NCI-H526 treated with DMSO at 0.1 percent for 48 hours (cell line): ENCODE data around the gene HSF4.
"Not testable (repeated sequence)": the region's sequence is repeated elsewhere in the genome, so short reads cannot be mapped to it uniquely, and the experiment has no call there.

Experiments
- DNase-seq: peaks from one replicate; lab custom pipeline; 2025; lab: John Stamatoyannopoulos, UW

Gene HSF4, protein sequence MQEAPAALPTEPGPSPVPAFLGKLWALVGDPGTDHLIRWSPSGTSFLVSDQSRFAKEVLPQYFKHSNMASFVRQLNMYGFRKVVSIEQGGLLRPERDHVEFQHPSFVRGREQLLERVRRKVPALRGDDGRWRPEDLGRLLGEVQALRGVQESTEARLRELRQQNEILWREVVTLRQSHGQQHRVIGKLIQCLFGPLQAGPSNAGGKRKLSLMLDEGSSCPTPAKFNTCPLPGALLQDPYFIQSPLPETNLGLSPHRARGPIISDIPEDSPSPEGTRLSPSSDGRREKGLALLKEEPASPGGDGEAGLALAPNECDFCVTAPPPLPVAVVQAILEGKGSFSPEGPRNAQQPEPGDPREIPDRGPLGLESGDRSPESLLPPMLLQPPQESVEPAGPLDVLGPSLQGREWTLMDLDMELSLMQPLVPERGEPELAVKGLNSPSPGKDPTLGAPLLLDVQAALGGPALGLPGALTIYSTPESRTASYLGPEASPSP

DNA sequence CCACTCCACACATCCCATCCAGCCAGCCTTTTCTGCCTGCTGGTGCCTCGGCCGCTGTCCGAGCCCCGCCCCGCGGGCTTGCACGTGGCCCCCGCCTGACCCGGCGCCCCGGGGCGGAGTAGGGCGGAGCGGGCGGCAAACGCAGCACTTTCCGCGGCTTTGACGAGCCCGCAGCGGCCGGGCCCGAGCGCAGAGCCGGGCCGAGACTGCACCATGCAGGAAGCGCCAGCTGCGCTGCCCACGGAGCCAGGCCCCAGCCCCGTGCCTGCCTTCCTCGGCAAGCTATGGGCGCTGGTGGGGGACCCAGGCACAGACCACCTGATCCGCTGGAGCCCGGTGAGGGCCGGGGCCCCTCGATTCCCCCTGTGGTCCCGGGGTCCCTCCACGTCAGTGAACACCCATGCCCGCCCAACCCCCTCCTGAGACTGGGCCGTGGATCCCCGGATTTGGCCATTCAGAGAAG is at the start of gene HSF4:
Gene HSF4, plus strand, starts transcription at position 147 of the 463 bp plus-strand sequence. Its CDS starts 67 bp downstream, at position 214.
- DNase-seq, result no peak

DNA sequence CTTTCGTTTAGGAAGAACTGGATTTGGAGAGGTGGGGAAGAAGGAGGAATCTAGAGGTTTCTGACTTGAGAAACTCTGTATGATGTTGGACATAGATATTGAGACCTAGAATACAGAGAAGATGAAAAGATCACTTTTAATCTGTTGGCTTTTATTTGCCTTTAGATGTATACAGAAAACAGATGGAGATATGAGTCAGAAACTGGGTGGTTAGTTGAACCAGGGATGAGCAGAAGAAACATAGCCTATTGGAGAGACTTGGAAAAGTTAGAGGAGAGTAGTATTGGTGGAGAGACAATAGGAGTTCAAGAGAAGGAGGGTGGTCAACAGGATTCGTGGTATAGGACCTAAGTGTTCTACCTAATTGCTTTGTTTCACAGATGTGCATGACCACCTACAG is 49.8 kb upstream of the HSF4 start:
- no peak for DNase-seq

DNA sequence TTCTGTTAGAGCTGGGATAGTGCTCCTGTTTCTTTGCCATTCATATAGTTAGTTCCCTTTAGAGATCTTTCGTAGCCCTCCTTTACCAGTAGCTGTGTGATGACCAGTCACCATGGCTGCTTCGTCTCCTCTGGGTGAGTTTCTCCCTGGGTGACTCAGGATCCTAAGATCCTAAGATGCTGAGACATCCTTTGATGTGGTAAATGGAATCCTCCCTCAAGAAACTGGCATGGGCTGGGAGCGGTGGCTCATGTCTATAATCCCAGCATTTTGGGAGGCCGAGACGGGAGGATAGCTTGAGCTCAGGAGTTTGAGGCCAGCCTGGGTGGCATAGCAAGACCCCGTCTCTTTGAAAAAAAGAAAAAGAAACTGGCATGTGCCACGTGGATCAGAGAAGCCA is 48.9 kb upstream of the HSF4 start:
- no peak for DNase-seq

DNA sequence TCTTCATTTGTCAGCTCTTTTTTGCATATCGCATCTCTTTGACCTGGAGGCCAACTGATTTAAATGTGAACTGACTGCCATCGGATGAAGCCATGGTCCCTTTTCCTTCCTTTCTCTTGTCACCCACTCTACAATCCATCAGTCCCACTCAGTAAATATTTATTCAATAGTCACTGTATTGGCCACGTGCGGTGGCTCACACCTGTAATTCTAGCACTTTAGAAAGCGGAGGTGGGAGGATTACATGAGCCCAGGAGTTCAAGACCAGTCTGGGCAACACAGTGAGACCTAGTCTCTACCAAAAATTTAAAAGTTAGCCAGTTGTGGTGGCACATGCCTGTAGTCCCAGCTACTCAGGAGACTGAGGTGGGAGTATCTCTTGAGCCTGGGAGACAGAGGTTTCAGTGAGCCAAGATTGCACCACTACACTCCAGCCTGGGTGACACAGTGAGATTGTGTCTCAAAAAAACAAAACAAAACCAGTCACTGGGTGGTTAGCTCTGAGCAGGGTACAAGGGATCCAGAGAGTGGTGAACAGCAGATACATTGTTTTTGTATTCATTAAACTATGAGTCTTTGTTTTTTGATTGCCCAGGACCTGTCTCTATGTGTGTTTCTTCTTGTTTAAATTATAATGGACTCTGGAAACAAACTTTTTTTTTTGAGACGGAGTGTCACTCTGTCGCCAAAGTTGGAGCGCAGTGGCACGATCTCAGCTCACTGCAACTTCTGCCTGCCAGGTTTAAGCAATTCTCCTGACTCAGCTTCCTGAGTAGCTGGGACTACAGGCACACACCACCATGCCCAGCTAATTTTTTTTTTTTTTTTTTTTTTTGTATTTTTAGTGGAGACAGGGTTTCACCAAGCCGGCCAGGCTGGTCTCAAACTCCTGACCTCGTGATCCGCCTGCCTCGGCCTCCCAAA is 47.9 kb upstream of the HSF4 start:
- no peak for DNase-seq

DNA sequence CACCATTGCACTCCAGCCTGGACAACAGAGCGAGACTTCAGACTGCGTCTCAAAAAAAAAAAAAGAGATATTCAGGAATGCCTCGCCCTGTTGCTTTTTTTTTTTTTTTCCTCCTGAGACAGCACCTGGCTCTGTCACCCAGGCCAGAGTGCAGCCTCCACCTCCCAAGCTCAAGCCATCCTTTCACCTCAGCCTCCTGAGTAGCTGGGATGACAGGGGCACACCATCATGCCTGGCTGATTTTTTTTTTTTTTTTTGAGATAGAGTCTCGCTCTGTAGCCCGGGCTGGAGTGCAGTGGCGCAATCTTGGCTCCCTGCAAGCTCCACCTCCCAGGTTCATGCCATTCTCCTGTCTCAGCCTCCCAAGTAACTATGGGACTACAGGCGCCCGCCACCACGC is 46.8 kb upstream of the HSF4 start:
- DNase-seq, result no peak

DNA sequence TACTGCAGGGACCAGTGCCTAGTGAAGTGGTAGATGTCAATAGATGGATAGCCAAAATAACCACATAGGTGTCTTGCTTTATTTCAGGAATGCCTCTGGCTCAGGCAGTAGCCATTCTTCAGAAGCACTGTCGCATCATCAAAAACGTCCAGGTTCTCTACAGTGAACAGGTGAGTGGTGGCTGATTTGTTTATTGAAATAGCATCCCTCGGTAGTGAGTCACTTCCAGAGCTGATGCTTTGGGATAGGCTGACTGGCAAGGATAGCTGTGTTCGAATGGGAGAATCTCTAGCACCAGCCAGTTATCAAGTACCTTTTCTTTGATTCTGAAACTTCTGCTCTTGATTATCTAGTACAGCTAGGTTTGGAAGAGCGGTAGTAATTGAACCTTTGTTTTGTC is 44.5 kb upstream of the HSF4 start:
- DNase-seq, result no peak

DNA sequence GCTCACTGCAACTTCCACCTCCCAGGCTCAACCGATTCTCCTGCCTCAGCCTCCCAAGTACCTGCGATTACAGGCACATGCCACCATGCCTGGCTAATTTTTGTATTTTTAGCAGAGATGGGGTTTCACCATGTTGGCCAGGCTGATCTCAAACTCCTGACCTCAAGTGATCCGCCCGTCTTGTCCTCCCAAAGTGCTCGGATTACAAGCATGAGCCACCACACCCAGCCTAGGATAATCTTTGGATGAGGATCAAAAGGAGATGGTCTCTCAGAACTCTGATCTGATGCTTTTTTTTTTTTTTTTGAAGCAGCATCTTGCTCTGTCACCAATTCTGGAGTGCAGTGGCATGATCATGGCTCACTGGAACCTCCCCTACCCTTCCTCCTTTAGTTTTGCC is 41.7 kb upstream of the HSF4 start:
- DNase-seq, result not testable (repeated sequence)

DNA sequence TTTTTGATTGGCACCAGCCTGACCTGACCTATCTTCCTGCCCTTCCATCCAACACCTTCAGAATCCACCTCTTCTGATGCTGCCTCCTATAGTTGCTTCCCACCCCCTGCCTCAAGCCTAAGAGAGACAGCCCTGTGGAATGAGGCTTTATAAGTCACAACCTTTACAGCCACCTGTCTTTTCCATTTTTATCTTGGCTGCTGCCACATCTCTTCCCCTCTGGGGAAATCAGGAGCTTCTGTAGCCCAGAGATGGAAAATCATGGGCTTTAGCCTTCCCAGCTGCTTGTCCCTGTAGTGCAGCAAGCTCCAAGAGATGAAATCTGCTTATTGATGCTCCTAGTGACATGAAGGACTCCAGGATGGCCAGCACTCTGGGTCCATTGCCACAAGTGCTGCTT is 36.1 kb upstream of the HSF4 start:
- no peak for DNase-seq

DNA sequence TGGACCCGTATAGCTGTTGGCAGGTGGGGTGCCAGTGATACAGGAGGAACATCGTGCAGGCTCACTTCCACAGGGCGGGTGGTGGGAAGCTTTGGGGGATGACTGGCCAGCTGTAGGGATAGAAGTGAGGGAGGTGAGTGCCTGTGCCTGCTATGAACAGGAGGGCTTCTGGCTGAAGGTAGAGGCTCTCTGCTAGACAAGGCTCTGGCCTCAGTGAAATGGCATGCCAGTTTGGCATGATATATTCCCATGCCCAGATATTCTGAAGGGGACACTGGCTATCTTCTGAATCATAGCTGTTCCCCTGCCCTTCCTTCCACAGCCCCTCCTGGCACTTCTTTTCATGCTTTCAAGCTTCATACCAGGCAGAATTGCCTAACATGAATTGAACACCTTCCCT is 35.7 kb upstream of the HSF4 start:
- no peak for DNase-seq

DNA sequence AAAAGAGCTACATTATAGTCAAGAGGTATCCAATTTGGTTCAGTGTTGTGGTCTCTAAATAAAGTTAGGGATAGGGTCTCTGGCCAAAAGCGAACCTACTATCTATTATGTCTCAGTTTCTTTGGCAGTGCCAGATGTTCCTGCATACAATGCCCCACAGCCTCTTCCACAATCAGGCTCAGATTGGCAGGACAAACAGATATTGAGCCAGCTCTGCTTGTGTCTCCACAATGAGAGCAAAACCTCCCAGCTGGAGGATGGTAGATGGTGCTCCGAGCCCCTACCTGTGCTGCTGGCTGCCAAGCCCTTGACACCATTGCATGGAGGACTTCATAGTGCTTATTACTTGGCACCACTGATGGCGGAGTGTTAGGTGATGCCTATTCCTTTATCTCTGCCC is 35.1 kb upstream of the HSF4 start:
- no peak for DNase-seq

DNA sequence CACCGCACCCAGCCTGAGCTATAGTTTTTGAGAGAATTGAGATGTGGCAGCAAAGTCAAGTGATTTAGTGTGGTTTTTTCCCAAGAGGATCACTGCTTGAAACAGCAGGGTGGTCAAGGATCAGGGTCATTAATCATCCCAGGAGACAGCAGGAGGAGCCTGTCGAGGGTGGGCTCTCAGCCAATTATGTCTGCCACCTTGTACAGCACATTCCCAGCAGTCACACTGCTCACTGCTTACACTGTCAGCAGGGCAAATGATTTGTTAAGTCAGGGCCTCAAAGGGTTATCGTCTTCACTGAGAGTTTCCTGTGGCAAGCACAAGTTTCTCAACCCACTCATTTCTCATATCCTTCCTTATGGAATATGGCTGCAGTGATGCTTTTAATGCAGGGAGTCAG is 26.9 kb upstream of the HSF4 start:
- DNase-seq, result no peak

DNA sequence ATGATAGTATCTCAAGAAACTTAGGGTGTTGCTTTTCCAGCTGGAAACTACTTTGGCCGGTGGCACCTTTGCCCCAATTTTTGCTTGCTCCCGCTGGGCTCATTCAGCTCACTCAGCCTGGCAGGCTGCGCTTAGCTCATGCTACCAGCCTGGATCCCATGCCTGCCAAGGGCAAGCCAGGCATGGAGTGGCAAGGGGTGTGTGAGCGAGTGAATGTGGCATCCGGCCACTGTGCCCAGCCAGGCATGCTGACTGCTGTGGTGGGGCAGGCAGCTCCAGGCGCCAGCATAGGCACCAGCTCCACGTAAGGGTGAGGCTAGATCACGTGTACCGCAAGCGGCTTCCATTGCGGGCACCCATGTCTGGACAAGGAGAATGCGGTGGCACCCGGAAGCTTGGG is 23.2 kb upstream of the HSF4 start:
- DNase-seq, result no peak

DNA sequence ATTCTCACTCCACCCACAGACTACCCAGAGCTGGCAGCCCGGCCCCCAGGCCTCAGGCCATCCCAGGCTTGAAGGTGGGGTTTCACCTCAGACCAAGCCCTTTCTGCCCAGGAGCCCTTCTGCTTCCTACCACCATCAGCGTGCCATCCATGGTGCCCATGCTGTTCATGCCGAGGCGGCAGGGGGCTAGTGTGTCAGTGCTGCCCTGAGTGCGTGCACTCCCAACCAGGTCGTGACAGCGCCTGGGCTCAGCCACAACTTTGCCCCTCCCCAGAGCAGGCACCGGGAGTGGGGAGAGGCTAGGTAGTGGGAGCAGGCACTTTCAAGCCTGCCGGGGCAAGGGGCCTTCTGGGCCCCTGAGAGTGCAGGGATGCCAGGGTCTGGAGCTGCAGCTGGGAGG is 22.2 kb upstream of the HSF4 start:
- no peak for DNase-seq

DNA sequence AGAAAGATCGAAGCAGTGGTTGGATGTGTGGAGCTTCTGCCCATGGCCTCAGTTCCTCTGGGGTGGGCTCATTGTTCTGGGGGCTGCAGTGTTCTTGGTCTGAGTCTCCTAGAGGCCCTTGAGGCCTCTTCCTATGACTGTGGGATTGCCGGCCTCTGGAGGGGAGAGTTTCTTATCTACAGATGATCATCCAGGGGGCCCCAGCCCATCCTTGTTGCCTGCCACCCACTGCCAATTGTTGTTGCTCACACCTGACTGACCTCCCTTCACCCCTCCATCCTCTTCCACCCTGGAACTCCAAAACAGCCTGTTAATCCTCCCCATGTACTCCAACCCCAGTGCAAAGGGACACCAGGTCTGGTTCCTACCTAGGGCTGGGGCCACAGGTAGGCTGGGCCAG is 19.6 kb upstream of the HSF4 start:
- no peak for DNase-seq

DNA sequence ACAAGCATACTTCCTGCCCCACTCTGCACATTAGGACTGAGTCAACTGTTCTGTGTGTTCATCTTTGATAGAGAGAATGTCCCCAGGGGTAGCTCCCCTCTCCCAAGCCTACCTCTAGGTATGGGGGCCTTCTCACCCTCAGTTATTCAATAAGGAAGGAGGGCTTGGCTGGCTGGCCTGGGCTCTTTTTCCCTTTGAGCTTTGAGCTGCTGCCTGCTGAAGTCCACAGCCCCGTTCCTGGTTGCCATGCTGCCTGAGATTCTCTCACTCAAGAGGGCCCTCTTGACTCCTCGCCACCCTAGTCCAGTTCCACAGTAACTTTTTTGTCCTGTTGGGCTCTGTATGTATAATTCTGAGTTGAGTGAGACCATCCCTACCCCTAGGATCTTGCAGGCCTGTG is 18.8 kb upstream of the HSF4 start:
- no peak for DNase-seq

DNA sequence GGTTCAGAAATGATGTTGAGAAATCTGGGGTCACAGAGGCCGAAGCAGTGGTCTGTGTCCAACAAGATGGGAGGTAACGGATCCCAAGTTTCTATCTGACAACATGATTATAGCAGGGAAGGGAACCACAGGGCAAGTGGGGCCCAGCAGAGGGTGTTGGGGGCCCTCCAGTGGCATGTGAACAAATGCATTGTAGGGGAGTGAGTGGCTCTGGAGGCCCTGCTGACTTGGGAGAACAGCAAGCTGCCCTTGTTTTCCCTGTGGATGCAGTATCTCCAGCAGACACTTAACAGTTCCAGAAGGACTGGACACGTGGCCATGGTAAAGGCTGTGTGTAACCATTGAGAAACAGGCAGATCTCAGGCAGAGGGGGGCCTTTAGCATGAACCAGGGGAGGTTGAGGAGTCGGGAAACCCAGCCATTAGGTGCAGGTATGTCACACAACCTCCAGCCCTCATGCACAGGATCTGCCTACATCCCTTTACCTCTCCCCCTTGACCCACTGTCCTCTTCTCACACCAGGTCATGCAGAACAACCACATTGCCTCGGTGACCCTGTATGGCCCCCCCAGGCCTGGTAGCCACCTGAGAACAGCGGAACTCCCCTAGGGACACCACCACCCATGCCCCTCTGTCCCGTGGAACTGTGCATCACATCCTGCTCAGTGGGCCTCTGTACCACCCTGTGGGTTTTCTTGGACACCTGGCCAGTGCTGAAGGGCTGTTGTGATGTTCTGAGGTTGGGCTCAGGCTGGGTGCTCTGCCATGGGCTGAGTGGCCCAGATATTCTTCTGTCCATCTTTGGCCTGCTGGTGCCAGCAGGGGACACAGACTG is 17.8 kb upstream of the HSF4 start:
- DNase-seq, result no peak

DNA sequence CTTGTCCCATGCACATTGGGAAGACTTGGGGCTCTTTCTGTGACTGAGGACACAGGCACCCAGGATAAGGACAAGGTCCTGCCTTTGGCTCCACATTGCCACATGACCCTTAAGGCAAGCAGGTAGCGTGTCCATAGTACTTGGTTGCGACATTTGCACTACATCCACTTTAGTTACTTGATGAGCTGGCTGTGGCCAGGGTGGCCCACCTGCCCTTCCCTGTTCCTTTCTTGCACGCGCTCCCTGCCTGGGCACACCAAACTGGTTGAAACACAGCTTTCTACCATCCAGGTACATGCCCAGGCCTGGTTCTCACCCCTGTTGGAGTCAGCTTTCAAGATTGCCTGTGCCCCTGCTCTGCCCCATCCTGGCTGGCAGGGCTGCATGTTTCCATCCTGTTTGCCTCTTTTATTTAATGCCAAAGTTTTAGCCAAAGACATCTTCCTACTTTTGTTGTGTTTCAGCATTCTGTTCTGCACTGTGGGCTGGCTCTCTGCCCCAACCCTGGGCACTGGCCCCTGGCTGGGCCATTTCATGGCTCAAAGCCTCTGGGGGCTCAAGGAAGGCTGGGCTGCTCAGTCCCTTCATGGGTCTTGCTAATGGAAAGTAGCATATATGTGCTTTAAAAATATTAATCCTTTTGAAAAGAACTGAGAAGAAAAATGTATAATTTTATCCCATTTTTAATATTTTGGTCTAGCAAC is 17.0 kb upstream of the HSF4 start:
- no peak for DNase-seq

DNA sequence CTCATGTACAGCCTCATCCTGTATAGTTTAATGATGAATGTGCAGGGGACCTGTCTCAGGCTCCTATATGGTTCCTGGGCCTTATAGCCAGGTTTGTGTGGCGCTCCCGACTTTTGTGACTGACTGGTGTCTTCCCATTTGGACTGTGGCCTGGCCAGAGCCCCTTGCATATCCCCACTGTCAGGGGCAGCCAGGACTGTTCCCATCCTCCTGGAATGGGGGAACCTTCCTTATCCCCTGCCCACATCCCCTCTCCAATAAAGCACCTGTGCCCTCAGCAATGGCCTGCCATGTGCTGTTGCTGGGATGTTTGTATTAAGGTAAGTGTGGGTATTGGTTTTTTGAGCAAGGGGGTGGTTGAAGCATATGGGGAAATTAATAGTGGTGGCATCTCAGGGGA is 16.3 kb upstream of the HSF4 start:
- DNase-seq, result no peak

DNA sequence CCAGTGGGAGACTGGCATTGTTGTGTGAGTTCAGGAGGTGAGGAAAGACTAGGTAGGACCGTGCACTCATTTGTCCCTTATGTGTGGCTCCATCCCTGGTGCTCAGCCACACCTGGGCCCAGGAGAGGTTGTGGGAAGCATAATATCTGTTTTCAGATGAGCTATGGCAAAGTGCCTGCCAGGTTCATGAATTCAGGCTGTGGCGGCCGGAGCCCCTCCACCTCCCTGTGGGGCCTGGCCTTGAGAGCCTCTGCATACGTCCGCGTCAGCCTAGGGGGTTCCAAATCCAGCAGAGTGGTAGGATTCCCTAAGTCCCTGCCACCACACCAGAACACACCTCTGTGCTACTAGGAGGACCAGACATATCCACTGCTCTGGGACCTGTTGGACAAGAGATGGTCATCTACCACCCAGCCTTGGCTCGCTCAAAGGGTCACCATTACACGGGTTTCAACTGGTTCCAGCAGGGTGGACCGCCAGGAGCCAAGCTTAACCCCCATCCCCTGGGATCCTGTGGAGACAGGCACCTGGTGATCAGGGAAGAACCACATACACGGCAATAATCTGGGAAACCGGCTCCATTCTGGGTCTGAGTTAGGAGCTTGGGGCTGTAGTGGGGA is 15.8 kb upstream of the HSF4 start:
- DNase-seq, result no peak

DNA sequence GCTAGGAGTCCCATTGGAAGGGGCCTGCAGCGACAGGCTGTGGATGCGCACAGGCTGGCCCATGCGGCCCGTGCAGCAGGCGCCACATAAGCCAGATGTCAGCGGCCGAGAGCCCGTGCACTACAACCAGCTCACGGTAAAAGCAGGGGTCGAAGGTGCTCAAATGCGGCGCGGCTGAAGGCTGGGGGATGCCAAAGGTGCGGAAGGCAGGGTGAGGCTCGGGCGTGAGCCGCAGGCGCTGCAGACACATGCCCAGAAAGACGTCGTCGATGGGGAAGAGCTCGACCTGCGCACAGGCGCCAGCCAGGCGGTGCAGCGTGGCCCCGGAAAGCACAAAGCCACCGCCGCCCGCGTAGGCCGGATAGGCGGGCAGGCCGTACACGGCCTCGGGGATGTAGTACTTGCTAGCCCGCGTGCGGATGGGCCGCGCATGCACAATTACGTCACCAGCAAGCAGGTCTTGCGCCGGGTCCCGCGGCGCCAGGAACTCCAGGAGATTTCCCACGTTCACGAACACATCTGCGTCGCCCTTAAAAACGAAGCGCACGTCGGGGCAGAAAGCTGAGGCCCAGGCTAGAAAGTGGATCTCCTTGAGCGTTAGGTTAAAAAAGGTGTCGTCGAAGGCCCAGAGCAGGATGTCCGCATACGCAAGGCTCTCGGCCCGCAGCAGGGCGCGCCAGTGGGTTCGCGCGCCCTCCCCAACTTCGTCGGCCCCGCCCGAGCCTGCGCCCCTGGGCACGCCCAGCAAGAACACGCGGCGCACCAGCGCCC is 15.1 kb upstream of the HSF4 start:
- no peak for DNase-seq
